GM21381 (cell line): ENCODE measurements around the gene SDK1.

Source experiments
- ATAC-seq: cut with Tn5 transposase; IDR thresholded peaks from one replicate; pipeline ENCODE4 v1.9.1; 2021; ENCODE audit warnings: mild to moderate bottlenecking, moderate library complexity; ENCODE audit not compliant: unreplicated experiment

Gene SDK1

DNA sequence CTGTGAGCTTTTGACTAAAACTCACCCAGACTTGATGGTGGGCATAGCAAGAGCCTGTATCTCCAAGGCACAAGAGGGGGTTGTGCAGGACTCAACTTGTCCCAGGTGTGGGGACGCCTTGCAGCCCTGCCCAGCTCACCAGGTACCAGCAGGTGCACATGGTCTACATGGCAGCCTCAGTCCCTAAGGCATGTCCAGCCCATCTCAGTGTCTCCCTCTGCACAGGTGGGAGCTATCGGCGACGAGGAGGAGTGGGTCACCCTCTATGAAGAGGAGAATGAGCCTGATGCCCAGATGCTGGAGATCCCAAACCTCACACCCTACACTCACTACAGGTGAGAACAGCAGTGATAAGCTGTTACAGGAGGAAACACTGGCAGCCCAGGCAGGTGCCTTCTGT, 809.4 kb downstream of the SDK1 start:
- no peak for ATAC-seq

DNA sequence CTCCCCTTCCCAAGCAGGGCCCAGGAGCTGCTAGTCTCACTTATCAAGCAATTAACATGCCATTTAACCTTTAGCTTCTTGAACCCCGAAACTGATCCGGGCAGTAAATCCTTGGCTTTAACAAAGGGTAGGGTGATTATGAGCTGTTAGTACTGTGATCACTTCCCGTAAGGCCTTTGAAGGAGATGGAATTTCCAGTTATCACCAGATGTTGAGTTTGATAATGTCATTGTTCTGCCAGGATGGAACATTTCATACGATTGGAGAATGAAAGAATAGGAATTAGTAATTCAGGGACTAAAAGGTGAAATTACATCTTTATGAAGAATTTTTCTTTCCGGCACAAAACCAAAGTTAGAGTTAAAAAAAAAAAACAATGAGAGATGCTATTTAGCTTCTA, 810.1 kb downstream of the SDK1 start:
- ATAC-seq = no peak

DNA sequence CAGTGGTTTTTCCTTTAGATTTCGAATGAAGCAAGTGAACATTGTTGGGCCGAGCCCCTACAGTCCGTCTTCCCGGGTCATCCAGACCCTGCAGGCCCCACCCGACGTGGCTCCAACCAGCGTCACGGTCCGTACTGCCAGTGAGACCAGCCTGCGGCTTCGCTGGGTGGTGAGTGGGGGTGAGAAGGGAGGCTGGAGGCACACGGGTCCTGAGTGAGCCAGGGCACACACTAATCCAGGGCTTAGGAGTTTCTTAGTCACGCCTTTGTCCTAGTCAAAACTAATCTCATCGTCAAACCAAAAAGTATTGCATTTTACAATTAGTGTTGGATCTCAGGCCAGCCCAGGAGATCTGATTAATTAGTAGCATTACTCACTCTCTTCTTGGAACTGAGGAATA, 812.2 kb downstream of the SDK1 start:
- no peak for ATAC-seq

DNA sequence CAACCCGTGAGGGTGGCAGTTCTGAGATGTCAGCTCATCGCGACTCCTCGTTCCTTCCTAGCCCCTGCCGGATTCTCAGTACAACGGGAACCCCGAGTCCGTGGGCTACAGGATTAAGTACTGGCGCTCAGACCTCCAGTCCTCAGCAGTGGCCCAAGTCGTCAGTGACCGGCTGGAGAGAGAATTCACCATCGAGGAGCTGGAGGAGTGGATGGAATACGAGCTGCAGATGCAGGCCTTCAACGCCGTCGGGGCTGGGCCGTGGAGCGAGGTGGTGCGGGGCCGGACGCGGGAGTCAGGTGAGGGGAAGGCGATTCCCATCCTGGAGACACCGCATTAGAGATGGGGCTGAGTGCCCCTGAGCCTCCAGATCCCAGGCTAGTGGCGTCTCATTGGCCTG, 812.9 kb downstream of the SDK1 start:
- ATAC-seq = no peak

DNA sequence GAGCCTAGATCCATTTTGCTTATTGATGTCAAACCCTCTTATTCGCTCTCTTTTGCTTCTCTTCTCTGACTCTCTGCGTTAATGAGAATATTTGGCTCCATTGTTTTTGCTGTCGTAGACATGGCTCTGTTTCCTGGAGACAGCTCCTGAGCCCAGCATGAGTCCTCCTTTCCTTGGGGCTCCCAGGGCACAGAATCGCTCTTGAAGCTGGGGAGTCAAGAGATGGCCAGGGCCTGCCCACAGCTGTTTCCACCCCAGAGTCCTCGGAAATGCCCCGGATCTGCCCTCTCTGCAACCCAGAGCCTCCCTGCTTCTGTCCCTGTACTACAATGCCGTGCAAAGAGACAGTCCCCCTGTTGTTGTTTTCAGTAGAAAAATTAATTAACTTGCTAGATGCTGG, 814.4 kb downstream of the SDK1 start:
- ATAC-seq = no peak

DNA sequence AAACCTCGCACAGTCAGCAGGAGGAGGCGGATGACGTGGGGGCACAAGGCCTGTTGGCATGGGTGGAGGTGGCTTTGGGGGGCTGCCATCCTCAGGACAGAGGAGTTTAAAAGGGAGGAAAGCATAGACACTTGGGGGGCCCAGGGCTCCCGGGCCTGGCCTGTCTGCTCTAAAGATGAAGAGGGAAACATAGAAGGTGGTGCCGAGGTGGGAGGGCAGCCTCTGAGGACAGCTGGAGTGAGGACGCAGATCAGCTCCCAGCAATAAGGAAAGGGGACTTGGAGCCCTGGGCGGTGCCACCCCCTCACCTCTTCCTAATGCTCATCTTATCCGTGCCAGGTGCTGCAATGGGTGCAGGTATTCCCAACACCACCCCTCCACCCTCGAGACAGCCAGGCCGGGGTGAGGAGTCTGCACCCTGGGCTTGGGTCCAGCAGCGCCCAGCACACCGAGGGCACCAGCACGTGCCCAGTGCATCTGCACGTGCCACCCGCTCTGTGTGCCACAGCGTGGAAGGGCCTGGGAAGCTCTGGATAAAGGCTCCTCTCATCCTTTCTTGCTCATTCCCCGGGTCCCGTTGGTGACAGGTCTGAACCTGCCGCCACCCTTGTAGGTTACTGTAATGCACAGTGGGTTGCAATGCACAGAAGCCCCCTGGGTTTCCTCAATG, 815.0 kb downstream of the SDK1 start:
- no peak for ATAC-seq

DNA sequence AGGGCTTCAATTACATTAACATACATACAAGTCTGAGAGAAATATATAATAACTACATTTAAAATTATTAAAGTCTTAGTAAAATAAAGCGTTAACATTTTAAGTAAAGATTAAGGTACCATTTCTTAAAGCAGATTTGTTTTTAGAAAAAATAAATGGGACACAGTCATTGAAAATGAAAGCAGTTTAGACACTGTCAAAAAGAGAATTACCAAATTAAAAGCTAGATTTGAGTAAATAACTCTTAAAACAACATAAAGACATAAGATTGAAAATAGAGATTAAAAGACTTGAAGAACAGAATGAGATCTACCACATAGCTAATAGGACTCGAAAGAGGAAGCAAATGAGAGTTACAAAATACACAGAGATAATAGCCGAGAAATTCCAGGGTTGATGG, 818.8 kb downstream of the SDK1 start:
- no peak for ATAC-seq

DNA sequence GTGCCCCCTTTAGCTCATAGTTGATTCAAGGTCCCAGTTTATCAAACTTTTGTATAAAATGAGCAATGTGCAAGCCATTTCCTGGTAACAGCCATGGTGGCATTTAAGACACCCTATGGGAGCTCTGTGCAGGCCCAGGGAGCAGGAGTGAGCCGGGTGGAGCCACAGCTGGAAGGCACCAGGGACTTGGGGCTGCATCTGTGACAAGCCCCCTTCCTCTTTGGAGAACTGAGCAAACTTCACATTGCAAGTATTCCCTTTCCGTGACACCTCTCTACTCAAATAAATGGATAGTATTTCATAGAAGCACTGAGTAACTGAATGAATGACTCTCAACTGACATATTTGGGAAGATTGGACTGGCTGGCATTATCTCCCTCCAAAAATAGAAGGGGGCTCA, 822.3 kb downstream of the SDK1 start:
- no peak for ATAC-seq

DNA sequence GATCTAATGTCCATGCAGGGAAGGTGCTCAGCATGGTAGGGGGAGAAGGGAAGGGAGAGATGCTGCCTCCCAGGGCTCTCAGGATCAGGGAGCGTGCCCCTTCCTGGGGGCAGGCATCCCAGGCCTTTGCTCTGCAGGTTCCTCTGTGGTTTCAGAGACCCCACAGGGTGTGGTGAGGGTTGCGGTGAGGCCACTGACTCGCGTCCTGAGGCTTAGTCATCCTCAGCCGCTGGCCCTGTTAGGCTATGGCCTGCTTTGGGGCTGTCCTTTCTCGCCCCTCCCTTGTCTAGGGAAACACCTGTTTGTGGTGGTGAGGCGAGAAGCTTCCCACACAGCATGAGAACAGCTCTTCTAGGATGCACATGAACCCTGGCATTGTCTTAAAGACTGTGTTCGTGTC, 822.8 kb downstream of the SDK1 start:
- no peak for ATAC-seq

DNA sequence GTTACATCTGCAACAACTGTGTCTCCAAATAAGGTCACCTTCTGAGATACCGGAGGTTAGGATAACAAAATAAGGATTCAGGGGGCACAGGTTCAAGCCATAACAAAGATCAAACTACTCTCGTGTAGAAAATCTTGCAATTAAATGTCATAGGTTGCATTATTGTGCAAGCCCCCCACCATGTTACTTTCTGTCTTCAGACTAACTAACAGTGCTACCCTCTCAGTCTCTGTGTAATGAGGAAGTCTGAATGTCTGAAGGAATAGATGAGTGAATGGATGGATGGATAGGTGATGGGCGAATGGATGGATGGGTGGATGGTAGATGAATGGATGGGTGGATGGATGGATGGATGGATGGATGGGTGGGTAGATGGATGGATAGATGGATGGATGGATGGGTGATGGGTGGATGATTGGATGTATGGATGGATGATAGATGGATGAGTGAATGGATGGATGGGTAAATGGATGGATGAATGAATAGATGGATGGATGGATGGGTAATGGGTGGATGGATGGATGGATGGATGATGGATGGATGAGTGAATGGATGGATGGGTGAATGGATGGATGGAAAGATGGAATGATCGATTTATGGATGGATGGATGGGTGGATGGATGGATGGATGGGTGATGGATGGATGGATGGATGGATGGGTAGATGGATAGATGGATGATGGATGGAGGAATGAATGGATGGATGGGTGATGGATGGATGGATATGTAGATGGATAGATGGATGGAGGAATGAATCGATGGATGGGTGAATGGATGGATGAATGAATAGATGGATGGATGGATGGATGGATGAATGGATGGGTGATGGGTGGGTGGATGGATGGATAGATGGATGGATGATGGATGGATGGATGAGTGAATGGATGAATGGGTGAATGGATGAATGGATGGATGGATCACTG, 823.8 kb downstream of the SDK1 start:
- ATAC-seq = no peak

DNA sequence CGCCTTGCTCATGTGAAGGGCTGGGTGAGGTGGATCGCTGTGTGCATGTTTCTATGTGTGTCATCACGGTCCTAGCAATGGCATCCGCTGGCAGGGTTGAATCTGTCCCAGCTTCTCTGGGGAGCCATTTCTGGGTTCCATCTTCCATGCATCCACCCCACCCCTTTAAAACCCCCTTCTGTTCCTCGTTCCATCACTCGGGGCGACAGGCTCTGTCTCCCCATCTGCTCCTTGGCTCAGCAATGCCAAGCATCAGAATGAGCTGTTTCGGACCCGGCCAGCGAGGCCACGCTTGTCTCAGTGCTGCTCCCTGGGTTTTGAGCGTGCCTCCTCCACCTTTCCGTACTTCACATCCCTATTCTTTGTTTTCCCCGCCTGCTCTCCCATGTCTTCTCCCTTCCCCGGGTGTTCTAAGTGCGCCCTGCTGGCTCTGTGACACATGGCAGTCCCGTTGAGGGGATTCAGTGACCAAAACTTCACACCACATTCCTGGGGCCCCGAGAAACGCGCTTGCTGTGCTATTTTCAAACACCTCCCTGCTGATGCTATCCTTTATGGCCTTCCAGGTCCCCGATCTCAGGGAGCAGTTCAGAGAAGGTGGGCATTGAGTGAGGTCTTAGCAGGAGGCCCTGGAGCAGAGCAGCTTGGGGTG, 827.0 kb downstream of the SDK1 start:
- no peak for ATAC-seq

DNA sequence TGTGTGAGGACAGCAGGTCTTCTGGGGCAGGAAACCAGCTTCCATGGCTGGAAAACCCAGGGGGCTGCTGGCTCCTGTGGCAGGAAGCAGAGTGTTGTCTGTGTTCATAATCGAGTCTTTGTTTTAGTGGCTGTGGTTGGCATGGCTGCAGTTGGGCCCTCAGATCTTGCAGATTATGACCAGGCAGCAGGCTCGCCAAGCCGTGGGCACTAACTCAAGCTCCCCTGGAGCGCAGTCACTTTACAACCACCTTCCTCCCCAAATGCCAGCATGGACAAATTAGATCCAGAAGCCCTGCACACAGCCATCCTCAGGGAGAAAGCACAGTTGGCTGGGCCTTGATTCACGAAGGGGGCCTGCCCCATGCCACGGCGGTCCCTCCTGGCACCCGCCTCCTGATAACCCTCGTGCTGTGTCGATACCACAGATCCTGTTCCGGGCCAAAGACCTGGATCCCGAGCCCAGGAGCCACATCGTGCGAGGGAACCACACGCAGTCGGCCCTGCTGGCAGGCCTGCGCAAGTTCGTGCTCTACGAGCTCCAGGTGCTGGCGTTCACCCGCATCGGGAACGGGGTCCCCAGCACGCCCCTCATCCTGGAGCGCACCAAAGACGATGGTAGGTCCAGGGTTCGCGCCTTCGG, 828.5 kb downstream of the SDK1 start:
- no peak for ATAC-seq

DNA sequence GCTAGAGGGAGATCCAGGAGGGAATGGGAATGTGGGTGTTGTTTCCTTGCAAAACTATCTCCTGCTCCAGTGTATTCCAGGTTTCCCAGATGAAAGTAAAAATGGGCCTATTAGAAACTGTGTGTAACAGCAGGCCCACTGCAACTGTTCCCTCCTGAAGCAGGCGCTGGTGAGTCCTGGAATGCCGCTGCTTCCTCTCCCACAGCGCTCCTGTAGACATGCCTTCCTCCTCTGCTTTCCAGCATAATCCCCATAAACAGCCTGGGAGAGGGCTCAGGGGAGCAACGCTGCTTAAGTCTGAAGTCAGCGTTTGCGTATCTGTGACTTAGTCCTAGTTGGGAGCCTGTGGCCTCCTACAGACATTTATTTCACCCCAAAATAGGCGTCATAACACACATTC, 830.0 kb downstream of the SDK1 start:
- ATAC-seq = no peak

DNA sequence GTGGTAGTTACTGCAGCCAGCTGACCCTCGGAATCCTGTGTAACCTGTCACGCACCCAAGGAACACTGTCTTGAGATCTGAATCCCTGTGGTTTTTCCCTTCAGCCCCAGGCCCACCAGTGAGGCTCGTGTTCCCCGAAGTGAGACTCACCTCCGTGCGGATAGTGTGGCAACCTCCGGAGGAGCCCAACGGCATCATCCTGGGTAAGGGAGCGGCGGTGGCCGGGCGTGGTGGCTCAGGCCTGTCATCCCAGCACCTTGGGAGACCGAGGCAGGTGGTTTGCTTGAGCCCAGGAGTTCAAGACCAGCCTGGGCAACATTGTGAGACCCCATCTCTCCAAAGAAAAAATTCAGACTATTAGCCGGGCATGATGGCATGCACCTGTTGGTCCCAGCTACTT, 831.2 kb downstream of the SDK1 start:
- ATAC-seq = no peak

DNA sequence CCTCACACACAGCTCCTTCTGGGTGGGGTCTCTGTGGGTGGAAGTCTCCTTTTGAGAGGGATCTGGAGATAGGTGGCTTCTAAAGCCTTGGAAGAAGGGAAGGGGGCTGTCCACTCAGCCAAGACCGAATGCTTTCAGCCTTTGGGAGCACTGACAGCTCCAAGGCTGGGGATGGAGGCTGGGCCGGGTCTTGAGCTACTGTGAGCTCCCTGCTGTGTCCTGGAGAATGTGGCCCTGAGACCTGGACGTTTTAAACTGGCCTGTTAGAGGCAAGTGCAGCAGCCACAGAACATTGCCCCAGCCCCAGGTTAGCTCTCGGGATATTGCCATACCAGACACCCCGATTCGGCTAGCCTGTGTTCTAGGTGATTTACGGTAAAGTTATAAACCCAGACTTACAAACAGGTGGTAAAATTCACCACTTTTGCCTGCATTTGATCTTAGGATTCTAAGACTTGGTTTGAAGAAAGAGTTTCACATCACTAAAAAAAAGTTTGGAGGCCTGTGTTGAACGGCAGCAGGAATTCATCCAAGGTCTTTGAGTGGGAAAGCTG, 832.5 kb downstream of the SDK1 start:
- ATAC-seq = no peak

DNA sequence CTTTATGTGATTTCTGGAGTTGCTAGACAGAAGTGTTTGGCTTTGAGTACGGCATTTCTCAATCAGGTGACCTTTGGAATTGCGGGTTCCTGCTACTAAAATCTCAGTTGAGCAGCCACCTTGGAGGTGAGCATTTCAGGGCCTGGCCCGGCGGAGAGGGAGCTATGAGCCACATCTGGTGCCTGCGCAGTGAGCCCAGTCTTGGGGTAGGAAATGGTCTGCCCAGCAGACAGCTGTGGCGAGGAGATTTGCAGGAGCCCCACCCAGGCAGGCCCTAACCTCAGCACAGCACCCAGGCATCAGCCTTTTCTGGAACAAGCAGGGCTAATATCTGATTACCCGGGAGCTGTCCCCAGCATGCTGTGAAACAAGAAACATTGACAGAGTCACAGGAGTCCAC, 833.2 kb downstream of the SDK1 start:
- no peak for ATAC-seq

DNA sequence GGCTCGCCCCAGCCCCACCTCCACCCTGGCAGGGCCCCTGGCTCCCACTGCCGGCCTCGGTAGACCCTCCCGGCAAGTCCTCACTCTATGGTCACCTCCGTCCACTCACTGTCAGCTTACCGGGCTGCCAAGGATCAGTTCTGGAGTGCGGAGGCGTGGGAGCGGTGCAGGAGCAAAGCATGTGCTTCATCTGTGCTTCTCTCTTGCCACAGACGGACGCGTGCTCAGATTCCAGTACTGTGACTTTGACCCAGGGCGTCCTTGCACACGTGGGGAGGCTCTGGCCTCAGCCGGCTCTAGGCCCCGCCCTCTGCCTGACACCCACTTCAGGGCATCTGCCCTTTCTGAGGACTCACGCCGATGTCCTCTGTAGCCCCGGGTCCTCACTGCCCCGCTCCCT, 833.6 kb downstream of the SDK1 start:
- no peak for ATAC-seq

DNA sequence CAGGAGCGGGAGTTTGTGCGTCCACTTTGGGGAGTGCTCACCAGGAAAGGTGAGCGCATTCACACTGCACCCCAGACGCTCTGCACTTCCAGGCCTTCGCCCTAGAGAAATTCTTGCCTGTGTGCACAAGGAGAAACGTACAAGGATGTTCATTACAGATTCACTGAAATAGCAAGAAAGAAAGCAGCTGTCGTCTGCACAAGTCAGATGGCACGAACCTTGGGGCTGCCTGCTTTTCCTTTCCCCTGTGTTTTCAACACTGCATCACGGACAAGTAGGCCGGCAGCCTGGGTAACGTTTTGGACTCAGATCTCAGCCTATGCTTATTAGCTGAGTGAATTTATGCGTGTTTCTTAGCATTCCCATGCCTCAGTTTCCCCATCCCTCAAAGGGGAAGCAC, 834.2 kb downstream of the SDK1 start:
- ATAC-seq = no peak

DNA sequence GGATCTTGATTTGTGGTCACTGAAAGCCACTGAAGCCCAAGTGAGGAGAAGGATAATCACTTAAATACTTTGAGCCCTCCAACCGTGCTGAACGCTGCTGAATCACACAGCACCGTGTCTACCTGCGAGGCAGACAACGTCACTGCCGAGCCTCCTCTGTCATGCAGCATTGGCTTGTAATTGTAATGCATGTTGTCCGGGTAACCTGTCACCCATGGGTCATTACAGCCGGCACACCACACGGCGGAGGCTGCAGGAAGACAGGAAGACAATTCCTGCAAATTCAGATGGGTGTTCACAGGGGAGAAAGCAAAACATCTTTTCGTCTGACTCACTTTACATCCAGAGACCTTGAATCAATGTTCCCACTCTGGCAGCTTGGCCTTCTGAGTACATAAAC, 835.0 kb downstream of the SDK1 start:
- ATAC-seq = no peak

DNA sequence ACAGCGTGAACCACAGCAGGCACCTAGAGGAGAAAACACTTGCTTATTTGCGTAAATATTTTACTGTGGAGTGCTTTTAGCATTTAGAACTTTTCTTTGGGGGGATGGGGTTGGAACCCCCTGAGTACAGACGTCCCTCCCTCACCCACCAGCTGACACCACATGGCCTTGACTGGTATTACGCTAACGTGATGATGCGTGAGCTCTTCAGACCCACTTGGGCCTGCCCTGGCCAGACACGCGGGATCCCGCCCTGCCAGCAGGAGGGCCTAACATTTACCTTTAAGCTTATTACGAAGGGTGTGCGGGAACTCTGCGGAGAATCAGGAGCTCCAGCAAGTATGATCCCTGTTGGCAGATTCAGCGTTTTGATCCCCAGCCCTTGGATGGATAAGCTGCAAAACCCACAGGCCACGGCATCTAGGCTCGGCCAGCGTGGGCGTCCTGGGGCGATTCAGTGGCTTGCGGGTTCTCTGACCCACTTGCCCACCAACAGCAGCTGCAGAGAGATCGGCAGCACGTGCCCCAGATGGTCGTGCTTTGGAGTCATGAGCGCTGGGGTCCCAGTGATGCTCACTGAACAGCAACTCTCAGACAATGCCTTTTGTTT, 835.6 kb downstream of the SDK1 start:
- ATAC-seq = no peak

DNA sequence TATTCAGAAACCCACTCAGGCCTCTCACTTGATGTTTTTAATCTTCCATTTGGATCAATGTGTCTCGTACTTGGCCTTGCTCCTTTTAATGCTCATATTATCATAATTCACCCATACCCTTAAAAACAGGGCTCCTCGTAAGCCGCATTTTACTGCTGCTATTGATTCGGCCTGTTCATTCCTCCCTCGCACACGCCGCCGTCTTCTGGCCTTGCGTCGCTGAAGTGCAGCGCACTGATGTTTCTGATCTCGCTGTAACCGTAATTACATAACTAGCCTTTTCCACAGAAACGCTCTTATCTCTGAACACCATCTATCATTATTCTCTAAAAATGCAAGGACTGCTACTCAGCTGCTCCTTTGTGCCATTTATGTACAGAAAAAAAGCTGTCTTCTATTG, 836.5 kb downstream of the SDK1 start:
- no peak for ATAC-seq
